Activated CD4-positive, alpha-beta T cell treated with anti-CD3 and anti-CD28 coated beads for 1 hour (primary cell): ENCODE measurements around the gene C6orf132.

Experiments
- DNase-seq: peaks from one replicate; pipeline ENCODE4 v3.0.0-alpha.2; 2020

C6orf132 gene

DNA sequence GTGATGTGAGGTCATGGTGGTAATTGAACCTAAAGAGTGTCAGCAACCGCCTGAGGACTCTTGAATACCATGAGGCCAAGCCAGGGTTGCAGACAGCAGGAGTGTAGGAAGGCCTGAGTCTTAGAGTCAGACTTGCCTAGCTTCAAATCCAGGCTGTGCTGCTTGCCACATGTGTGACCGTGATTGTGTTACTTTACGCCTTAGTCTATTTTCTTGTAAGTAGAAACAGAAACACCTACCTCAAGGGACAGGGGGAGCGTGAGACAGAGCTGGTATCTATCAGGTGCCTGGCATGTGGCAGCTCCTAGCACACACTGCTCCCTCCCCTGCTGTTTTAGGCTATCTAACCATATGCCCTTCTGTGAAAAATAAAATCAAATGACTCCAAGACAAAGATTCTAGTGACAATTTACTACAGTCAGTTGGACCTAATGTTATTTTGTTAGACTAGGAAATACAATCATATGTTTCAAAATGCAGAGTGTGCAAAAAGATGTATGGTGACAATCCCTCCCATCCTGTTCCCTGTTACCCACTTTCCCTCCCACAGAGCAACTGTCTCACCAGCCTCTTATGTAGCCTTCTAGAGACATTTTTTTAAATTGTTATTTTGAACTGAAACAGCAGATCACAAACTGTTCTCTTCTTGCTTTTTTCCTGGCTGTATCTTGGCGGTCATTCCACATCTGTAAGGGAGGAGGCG lies 70.4 kb downstream of the C6orf132 start:
- no peak for DNase-seq

DNA sequence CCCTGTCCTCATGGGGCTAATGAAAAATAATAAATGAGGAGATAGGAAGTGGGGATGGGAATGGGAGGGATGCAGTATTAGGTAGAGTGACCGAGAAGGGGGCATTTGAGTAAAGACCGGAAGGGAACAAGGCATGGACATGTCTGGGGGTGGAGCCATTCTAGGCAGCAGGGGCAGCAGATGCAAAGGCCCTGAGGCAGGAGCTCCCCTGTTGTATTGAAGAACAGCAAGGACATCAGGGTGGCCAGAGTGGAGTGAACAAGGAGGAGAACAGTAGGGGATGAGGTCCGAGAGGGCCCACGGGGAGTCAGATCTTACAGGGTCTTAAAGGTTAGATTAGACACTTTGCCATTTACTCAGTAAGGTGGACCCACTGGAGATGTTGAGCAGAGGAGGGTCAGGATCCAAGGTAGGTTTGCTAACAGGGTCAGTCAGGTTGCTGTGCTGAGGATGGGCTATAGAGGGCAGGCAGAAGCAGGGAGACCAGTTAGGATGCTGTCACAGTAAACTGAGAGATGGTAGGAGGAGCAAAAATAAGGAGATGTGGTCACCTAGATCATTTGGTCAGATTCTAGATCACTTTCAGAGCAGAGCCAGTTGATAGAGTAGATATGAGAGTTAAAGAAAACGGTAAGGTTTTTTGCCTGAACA lies 73.4 kb downstream of the C6orf132 start:
- DNase-seq = no peak

DNA sequence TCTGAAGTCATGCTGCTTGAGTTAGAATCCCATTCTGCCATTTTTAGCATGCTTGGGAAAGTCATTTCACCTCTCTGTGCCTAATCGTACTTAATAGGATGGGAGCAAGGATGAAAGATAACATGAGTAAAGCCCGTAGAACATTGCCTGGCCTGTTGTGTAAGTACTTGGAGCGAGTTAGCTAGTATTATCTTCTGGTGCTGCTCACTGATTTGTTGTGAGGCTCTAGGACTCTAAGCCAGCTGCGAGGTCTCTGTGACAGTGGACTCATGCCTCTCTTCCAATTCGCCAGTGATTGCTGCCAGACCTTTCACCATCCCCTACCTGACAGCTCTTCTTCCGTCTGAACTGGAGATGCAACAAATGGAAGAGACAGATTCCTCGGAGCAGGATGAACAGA lies 74.2 kb downstream of the C6orf132 start:
- no peak for DNase-seq

DNA sequence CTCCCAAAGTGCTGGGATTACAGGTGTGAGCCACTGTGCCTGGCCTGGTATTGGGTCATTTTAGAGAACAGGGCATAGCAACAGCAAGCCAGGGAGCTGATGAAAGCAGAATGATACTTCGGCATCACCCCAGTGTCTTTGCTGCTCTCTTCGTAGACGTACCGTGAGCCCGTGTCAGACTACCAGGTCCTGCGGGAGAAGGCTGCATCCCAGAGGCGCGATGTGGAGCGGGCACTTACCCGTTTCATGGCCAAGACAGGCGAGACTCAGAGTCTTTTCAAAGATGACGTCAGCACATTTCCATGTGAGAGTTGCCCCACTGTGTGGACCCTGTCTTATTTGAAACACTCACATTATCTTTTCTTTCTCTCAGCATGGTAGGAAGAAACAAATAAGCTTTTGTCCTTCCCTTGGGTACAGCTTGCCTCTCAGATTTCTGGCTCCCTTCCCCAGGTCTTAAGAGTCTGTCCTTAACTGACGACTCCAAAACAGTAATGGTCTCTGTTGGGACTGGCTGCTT lies 76.2 kb downstream of the C6orf132 start:
- no peak for DNase-seq

DNA sequence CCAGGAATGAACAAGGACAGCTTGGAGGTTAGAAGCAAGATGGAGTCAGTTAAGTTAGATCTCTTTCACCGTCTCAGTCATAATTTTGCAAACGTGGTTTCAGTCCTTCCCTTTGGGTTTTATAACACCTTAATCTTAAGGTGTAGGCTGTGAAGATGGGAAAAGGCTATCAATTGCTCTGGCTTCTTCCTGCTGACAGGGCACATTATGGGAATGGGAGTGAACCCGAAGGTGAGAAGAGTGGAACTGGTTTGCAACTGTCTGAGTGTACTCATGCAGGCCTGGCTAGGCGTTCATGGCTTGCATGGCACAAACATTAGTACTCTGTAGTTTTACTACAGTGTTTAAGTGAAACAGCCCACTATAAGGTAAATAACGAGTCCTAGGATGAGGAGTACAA lies 82.7 kb downstream of the C6orf132 start:
- no peak for DNase-seq

DNA sequence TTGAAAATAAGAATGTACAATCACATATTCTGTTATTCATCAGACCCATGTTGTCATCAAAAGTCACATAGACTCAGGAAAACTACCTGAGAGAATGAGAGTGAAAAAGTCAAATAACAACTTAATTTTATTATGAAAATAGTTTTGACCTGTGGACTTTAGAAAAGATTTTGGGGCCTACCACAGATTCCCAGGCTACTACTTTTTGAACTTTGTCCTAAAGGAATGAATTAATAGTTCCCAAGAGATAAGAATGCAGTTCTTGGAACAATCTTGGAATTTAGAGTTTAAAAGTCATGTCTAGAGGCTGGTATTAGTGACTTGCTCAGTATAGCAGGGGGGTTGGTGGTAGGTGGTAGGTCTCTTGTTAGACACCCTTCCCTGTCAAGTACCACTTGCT lies 88.8 kb downstream of the C6orf132 start:
- DNase-seq = no peak

DNA sequence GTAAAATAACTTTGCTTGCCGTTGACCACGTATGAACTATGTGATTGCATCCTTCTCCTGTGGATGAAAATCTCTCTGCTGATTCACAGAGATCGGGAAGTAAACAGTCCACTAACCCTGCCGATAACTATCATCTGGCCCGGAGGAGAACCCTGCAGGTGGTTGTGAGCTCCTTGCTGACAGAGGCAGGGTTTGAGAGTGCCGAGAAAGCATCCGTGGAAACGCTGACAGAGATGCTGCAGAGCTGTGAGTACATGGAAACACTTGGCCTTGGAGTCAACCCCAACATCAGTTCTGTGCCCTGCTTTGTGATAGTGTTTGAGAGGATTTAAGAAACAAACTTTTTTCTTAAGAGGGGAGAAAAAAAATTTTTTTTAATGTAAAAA lies 91.2 kb downstream of the C6orf132 start:
- no peak for DNase-seq
